GM12878 (cell line): ENCODE measurements around the gene TRIM39. TPM values are rescaled to one million over a fixed set of nuclear protein-coding genes. Genes with fewer than 3 reads are reported as not detected.

Experiments
- BHLHE40 ChIP-seq, 2 experiments: fragments of 450-650 bp in 1 of 2; IDR thresholded peaks; 2 replicates each; pipeline ENCODE4 v1.6.1; 2011 to 2017; ENCODE audit warnings: low read depth in 2 of 2, borderline replicate concordance in 1 of 2, improper control_type of control experiment in 1 of 2, low read length in 1 of 2, mild to moderate bottlenecking in 1 of 2
- EGR1 ChIP-seq, 2 experiments: IDR thresholded peaks; 1 replicate in 1 of 2; 2 replicates in 1 of 2; pipeline ENCODE4 v1.6.1; 2011 to 2012; ENCODE audit warnings: low read depth in 2 of 2, low read length in 2 of 2, borderline replicate concordance in 1 of 2, mild to moderate bottlenecking in 1 of 2, moderate library complexity in 1 of 2
- NR2C1 ChIP-seq: fragments of 450-650 bp; IDR thresholded peaks from 2 replicates; pipeline ENCODE4 v1.6.1; 2017; ENCODE audit warnings: antibody characterized with exemption, mild to moderate bottlenecking, moderate library complexity
- RELB ChIP-seq: fragments of 450-650 bp; IDR thresholded peaks from 2 replicates; pipeline ENCODE4 v1.6.1; 2017; ENCODE audit warnings: low read depth, mild to moderate bottlenecking, moderate library complexity
- SMAD1 ChIP-seq: fragments of 450-650 bp; IDR thresholded peaks from 2 replicates; pipeline ENCODE4 v1.6.1; 2018; ENCODE audit warnings: mild to moderate bottlenecking, low read depth; ENCODE audit not compliant: partially characterized antibody
- polyA plus RNA-seq, 11 experiments: library from polyadenylated mRNA; depleted of rRNA in 4 of 11; unstranded in 6 of 11; stranded (reverse) in 5 of 11; fragments of >200 nt; fragmentation: Nextera tagmentation in 4 of 11; fragmentation: Illumina TruSeq in 1 of 11; extraction: Ambion mirVana in 4 of 11; extraction: Trizol in 1 of 11; gene quantifications; 1 replicate in 1 of 11; 2 replicates in 10 of 11; pipeline versions ENCODE4 v1.2.1 to v1.2.3, GENCODE V29; 2011 to 2016; ENCODE audit warnings: inconsistent platforms in 2 of 11, missing spikeins in 2 of 11, low read depth in 1 of 11
- total RNA-seq, 4 experiments: library from RNA; depleted of rRNA in 3 of 4; stranded (reverse); fragments of >200 nt in 3 of 4; fragmentation: Illumina TruSeq in 1 of 4; extraction: Trizol in 1 of 4; gene quantifications; 2 replicates each; pipeline versions ENCODE4 v1.2.1 to v1.2.3, GENCODE V29; 2013 to 2021
- TF ChIP-seq, protein P1 (sequence below): fragments of 450-650 bp; IDR thresholded peaks from 2 replicates; pipeline ENCODE4 v1.6.1; 2017; ENCODE audit warnings: mild to moderate bottlenecking, moderate library complexity
- TF ChIP-seq, protein P2 (sequence below): IDR thresholded peaks from 2 replicates; pipeline ENCODE4 v1.6.1; 2011; ENCODE audit warnings: borderline replicate concordance, low read depth, mild to moderate bottlenecking, moderate library complexity, mixed read lengths, low read length; ENCODE audit not compliant: insufficient read depth; ENCODE audit errors: extremely low read length

The TRIM39 gene
- total and polyA plus RNA-seq, 10 of the 15 experiments (the other 5 are each of a cell fraction or from before 2014, with no cell fraction given) = 3.0 to 11.9 (median 8.8) TPM

DNA sequence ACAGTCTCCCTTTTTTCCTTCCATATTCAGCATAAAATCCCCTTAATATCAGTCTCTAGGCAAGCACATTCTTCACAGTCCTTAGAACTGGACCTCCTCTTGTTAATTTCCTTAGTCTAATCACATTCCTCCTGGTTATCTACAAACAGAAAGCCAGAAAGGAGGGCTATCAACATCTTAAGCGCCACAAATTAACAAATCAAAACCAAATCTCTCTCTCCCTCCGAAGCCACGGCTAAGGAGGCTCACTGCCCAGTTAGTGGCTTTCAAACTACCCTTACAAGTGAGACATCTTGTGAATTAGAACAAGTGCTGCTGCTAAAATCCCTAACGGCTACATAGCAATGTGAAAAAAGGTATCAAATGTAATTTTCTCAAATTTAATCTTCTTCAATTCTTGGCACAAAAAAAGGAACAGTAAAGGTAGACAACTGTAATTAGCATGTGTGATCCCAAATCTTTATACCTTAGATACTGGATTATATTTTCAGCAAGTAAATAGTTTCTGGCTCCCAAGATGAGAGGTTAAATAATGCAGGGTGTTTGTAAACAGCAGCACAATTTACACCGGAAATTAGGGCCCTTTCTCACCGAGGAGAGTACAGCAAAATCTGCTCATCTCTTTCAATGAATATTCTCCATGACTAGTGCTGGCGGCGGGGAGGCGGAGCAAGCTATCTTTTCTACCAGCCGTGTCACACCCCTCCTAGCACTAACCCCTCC, 1.4 kb upstream of the TRIM39 start (continued):
- TF ChIP-seq, protein P1, sequence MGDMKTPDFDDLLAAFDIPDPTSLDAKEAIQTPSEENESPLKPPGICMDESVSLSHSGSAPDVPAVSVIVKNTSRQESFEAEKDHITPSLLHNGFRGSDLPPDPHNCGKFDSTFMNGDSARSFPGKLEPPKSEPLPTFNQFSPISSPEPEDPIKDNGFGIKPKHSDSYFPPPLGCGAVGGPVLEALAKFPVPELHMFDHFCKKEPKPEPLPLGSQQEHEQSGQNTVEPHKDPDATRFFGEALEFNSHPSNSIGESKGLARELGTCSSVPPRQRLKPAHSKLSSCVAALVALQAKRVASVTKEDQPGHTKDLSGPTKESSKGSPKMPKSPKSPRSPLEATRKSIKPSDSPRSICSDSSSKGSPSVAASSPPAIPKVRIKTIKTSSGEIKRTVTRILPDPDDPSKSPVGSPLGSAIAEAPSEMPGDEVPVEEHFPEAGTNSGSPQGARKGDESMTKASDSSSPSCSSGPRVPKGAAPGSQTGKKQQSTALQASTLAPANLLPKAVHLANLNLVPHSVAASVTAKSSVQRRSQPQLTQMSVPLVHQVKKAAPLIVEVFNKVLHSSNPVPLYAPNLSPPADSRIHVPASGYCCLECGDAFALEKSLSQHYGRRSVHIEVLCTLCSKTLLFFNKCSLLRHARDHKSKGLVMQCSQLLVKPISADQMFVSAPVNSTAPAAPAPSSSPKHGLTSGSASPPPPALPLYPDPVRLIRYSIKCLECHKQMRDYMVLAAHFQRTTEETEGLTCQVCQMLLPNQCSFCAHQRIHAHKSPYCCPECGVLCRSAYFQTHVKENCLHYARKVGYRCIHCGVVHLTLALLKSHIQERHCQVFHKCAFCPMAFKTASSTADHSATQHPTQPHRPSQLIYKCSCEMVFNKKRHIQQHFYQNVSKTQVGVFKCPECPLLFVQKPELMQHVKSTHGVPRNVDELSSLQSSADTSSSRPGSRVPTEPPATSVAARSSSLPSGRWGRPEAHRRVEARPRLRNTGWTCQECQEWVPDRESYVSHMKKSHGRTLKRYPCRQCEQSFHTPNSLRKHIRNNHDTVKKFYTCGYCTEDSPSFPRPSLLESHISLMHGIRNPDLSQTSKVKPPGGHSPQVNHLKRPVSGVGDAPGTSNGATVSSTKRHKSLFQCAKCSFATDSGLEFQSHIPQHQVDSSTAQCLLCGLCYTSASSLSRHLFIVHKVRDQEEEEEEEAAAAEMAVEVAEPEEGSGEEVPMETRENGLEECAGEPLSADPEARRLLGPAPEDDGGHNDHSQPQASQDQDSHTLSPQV = no peak
- TF ChIP-seq BHLHE40 (IDR thresholded peaks at IDR 0.05; ENCODE audit: borderline replicate concordance in 1 of 2, low read depth in 2 of 2, low read length in 1 of 2) = no peak
- no peak for TF ChIP-seq EGR1 (IDR thresholded peaks at IDR 0.05; ENCODE audit: borderline replicate concordance in 1 of 2, low read depth in 2 of 2, low read length in 2 of 2)
- TF ChIP-seq NR2C1 = no peak
- no peak for TF ChIP-seq SMAD1
- TF ChIP-seq, protein P2, sequence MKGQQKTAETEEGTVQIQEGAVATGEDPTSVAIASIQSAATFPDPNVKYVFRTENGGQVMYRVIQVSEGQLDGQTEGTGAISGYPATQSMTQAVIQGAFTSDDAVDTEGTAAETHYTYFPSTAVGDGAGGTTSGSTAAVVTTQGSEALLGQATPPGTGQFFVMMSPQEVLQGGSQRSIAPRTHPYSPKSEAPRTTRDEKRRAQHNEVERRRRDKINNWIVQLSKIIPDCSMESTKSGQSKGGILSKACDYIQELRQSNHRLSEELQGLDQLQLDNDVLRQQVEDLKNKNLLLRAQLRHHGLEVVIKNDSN = no peak
- no peak for TF ChIP-seq RELB
- TF ChIP-seq, all 136 proteins: peak for 0
